Loucy (cell line): ENCODE data around the gene SPSB1.

Experiments used
- EZH2phosphoT487 ChIP-seq: fragments of 200-600 bp; IDR thresholded peaks from 2 replicates; pipeline ENCODE4 v1.6.1; 2018; ENCODE audit warnings: antibody characterized with exemption, mild to moderate bottlenecking, moderate library complexity, borderline replicate concordance
- TF ChIP-seq, protein P1 (sequence below): fragments of 200-600 bp; sonication (generic); conservative IDR thresholded peaks from 2 replicates; pipeline ENCODE4 v1.5.1; 2014; ENCODE audit warnings: mild to moderate bottlenecking, antibody characterized with exemption, low read length

DNA sequence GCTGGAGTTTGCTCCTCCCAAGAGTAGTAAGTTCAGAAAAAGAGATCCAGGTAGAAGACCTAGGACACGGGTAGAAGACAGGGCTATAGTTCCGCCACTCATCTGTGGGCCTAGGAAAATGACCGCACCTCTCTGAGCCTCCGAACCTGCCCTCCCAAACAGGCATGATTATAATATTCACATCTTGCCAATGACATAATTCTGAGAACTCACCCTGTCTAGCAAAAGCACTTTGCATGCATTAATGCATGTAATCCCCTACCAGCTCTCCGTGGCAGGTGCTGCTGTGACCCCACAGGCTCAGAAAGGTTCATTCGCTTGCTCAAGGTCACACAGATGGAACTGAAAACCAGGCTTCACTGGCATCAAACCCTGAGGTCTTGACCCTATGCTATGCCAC lies 88.0 kb downstream of the SPSB1 start:
- TF ChIP-seq EZH2phosphoT487: no peak
- TF ChIP-seq, protein P1, sequence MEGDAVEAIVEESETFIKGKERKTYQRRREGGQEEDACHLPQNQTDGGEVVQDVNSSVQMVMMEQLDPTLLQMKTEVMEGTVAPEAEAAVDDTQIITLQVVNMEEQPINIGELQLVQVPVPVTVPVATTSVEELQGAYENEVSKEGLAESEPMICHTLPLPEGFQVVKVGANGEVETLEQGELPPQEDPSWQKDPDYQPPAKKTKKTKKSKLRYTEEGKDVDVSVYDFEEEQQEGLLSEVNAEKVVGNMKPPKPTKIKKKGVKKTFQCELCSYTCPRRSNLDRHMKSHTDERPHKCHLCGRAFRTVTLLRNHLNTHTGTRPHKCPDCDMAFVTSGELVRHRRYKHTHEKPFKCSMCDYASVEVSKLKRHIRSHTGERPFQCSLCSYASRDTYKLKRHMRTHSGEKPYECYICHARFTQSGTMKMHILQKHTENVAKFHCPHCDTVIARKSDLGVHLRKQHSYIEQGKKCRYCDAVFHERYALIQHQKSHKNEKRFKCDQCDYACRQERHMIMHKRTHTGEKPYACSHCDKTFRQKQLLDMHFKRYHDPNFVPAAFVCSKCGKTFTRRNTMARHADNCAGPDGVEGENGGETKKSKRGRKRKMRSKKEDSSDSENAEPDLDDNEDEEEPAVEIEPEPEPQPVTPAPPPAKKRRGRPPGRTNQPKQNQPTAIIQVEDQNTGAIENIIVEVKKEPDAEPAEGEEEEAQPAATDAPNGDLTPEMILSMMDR: no peak
